Activated CD4-positive, alpha-beta T cell treated with anti-CD3 and anti-CD28 coated beads for 48 hours (primary cell): ENCODE data around the gene SH2D3C.
A peak's percentile ranks its signal among the peaks of the same experiment; 100 is the strongest.

Experiments used
- DNase-seq: peaks from one replicate; pipeline ENCODE4 v3.0.0-alpha.2; 2020

The SH2D3C gene, protein sequence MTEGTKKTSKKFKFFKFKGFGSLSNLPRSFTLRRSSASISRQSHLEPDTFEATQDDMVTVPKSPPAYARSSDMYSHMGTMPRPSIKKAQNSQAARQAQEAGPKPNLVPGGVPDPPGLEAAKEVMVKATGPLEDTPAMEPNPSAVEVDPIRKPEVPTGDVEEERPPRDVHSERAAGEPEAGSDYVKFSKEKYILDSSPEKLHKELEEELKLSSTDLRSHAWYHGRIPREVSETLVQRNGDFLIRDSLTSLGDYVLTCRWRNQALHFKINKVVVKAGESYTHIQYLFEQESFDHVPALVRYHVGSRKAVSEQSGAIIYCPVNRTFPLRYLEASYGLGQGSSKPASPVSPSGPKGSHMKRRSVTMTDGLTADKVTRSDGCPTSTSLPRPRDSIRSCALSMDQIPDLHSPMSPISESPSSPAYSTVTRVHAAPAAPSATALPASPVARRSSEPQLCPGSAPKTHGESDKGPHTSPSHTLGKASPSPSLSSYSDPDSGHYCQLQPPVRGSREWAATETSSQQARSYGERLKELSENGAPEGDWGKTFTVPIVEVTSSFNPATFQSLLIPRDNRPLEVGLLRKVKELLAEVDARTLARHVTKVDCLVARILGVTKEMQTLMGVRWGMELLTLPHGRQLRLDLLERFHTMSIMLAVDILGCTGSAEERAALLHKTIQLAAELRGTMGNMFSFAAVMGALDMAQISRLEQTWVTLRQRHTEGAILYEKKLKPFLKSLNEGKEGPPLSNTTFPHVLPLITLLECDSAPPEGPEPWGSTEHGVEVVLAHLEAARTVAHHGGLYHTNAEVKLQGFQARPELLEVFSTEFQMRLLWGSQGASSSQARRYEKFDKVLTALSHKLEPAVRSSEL

GRCh38 chr9:127778280-127779135 lies at the start of gene SH2D3C:
Gene SH2D3C (minus strand): TSS chr9:127778666. CDS start chr9:127778627, 39 bp downstream.
- DNase-seq, result peak; percentile 63

- DNase-seq, result no peak
Observed at GRCh38 chr9:127826253-127826913, 47.9 kb upstream of the SH2D3C start.

- DNase-seq, result no peak
Observed at GRCh38 chr9:127825319-127826051, 47.0 kb upstream of the SH2D3C start.

DNA sequence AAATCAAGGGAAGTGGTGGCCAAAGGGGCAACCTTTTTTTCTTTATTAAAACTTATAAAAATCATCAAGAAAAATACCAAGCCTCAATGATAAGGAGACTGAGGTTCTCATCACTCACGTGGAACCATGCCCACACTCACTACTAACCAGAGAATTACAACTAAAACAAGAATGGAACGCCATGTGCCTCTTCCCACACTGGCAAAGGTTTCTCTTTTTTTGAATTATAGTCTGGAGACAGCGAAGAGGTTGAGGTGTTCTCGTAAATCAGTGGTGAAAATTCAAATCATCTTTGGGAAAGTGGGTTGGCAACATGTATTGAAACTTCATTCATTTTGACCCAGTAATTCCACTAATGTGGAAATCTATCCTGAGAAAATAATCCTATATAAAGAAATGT lies 43.6 kb upstream of the SH2D3C start:
- DNase-seq, result no peak

DNA sequence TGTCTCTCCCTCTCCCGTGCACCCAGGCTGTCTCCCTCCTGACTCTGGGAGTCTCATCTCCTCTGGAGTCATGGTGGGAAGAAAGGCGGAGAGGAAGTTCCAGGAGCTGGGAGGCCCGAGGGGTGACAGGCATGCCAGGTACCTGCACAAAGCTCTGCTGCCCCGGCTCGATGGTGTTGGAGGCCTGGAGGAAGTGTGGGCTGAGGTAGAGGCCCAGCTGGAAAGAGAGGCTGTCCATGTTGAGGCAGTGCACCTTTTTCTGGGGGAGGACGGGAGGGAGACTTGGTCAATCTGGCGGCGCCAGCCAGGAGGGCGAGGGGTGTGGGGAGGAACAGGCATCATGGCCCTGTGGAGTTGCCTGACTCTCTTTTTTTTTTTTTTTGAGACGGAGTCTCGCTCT lies 40.1 kb upstream of the SH2D3C start:
- no peak for DNase-seq

DNA sequence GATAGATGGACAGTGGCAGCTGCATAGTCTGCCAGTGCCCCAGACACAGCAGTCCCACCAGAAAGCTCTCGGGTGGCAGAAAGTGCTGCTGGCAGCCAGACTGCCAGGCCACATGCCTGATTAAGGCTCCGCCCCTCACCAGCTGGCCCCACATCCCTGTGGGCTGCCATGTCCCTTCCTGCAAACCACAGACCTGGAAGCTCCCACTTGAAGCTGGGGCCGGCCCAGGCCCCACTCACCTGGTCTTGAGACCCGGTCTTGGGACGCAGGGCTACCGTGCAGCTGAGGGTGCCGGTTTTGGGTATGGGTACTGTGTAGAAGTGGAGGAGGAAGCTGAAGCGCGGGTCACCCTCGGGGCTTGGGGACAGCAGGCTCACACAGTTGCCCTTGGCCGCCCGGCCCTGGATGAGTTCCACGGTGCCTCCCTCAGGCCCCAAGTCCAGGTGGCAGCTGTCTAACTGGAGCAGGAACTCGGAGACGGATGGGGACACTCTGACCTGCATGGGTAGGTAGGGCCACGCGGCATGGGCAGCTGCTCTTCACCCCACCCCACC lies 39.5 kb upstream of the SH2D3C start:
- no peak for DNase-seq

DNA sequence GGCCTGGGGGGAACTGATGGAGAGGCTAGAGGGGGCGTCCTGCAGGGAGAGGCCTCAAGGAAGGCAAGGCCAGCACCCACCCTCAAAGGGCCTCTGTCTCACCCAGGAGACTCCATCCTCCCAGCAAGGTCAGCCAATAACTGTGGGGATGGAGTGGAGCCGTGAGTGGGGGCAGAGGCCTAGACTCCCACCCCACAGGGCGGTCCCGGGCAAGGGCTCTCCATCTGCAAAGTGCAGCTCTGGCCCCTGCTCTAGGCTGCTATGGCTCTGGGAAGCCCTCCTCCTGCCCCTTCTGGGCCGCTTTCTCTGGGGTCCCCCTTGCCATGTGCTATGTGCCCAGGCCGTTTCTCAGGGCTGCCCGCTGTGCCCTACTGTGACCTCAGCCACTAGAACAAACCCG lies 38.3 kb upstream of the SH2D3C start:
- no peak for DNase-seq

DNA sequence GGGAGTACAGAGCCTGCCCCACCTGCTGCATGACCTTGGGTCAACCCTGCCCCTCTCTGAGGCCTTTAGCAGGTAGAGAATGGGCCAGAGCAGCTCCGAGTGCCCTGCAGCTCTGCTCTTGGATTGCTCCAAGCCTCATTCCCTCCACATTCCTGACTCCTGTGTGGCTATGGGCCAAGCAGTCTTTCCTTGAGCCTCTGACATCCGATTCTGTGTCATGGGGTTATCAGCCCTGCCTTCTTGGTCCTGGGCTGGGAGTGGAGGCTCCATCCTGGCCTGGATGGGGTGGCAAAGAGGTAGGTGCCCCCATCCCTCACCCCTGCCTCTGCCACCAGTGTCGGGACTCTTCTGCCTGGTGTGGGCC lies 37.9 kb upstream of the SH2D3C start:
- no peak for DNase-seq

- no peak for DNase-seq
Observed at GRCh38 chr9:127815512-127816361, 37.3 kb upstream of the SH2D3C start.

DNA sequence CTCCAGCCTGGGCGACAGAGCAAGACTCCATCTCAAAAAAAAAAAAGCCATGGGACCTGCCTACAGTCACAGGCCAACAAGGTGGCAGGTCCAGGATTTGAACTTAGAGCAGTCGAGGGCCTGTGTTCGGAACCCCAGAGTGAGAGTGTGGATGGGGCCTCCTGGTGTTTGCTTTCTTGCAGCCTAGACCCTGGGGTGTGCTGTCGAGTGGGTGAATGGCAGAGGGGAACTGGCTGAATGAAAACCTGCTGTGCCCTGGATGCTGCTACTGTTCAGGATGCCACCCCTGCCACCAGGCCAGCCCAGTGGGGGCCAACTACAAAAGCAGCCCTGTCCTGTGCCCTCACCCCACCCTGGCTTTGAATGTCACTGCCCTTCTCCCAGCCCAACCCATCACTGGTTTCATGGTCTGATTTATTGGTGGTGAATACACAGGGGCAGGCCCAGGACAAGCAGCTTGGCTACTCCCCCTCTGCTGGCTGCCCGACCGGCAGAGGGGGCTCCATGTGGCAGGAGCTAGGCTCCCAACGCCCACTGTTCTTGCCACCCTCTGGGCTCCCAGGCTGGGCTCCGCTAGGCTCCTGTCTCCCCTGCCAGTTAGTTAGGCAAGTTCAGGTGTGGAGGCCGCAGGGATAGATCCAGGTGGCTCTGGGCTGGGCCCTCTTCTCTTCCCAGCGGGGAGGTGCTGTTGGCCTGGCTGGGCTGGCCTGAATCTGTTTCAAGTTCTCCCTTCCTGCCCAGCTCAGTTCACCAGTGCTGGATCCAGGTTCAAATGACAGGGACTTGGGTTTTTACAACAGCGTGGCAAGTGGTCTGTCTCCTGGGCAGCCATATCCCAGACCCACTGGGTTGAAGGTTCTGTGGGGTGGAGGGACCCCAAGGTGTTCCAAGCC lies 36.4 kb upstream of the SH2D3C start:
- no peak for DNase-seq

GRCh38 chr9:127813686-127814226 lies 35.3 kb upstream of the SH2D3C start:
- no peak for DNase-seq

DNA sequence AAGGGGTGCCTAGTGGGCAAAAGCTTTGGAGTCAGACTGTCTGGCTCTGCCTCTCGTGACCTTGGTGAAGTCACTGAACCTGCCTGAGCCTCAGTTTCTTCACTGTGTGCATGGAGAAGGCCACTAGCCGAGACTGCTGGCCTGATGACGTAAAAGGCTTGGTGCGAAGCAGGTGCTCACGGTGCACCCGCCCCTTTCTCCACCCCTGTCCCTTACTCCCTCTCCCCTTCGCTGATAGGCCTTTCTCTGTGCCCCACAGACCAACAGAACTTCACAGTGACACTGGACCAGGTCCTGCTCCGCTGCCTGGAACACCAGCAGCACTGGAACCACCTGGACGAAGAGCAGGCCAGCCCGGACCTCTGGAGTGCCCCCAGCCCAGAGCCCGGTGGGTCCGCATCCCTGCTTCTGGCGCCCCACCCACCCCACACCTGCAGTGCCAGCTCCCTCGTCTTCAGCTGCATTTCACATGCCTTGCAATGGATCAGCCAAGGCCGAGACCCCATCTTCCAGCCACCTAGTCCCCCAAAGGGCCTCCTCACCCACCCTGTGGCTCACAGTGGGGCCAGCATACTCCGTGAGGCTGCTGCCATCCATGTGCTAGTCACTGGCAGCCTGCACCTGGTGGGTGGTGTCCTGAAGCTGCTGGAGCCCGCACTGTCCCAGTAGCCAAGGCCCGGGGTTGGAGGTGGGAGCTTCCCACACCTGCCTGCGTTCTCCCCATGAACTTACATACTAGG lies 34.6 kb upstream of the SH2D3C start:
- no peak for DNase-seq

DNA sequence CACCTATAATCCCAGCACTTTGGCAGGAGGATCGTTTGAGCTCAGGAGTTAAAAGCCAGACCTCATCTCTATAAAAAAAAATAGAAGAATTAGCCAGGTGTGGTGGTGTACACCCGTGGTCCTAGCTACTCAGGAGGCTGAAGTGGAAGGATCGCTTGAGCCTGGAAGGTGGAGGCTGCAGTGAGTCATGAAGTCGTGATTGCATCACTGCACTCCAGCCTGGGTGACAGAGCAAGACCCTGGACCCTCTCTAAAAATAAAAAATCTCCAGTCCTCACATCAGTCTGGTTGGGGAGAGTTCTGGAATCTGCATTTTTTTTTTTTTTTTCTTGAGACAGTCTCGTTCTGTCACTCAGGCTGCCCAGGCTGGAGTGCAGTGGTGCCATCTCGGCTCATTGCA lies 33.5 kb upstream of the SH2D3C start:
- no peak for DNase-seq

- no peak for DNase-seq
Observed at GRCh38 chr9:127810378-127811187, 32.1 kb upstream of the SH2D3C start.

- no peak for DNase-seq
Observed at GRCh38 chr9:127809540-127810377, 31.3 kb upstream of the SH2D3C start.

DNA sequence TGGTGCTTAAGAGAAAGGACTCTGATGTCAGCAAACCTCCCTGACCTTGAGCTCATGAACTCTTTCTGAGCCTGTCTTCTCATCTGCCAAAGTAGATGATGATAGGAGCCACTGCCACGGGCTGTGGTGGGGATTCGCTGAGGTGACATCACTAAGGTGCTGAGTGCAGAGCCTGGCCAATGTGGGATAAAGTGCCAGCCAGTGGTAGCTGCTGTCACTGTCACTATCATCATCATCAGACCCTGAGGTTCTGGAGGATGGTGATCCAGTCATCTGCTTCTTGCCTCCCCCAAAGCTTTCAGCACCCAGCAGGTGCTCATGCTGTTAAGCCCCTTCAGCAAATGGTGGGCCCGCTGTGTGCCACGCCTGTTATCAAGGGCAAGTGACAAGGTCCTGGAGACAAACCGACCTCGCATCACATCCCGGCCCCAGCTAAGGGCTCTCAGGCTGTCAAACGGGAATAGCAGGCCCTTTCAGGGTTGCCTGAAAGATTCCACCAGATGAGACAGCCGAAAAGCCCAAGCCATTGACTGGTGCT lies 30.6 kb upstream of the SH2D3C start:
- DNase-seq, result peak; percentile 46
